ENCODE measurements around the gene USP37. TPM values are rescaled to one million over a fixed set of nuclear protein-coding genes. Genes with fewer than 3 reads are reported as not detected.

USP37 gene
- total RNA-seq, 1 donor from 2014 or later = 17.7 TPM

DNA sequence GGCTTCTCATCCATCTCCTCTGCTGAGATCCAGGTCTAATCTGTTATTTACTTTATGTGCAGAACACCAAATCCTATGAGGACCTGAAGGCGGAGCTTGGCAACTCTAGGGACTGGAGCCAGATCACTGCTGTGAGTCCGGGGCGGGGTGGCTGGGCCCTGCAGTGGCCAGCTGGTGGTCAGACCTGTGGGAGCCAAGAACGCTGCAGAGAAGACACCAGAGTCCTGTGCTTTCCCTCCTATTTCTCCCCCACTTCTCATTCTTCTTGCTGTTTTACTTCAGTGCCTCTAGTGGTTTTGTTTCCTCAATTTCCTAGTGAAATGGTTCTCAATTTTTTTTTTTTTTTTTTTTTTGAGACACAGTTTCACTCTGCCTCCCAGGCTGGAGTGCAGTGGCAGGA, 129.6 kb downstream of the USP37 start:
- Histone ChIP-seq H3K27me3 (ENCODE audit: control insufficient read depth in 3 of 3, insufficient read depth in 3 of 3, low read length in 3 of 3) (no peaks in the 10 kb centered on the region), H3K36me3 (ENCODE audit: control insufficient read depth in 3 of 3, insufficient read depth in 3 of 3, low read length in 3 of 3) (no peaks in the 10 kb centered on the region), H3K9me3 (ENCODE audit: control insufficient read depth in 3 of 3, low read length in 3 of 3) (no peaks in the 10 kb centered on the region), H3K4me1 (ENCODE audit: control insufficient read depth in 3 of 3, insufficient read depth in 3 of 3, low read length in 3 of 3) (no peaks in the 10 kb centered on the region), H3K4me3 (ENCODE audit: low read length in 3 of 3) (no peak overlapping the region), H3K27ac (ENCODE audit: low read depth, low read length) (no peak overlapping the region), H3K9ac (ENCODE audit: low read depth in 1 of 3, low read length in 3 of 3) (no peak overlapping the region)

DNA sequence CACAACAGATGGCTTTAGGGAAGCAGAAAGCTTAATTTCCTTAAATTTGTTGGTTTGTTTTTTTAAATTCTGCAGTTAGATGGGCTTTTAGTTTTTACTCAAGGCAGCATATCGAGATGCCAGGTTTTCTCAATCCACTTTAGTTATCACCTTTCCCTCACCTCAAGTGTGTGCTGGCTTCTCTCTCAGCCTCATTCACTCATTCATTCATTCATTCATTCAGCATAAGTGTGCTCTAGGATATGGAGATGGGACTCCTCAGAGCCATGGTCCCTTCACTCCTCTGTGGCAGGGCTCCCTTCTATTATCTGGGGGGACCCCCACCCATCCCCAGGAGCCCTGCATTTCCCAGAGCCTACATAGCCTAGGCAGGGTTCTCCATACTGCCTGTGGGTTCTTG, 130.2 kb downstream of the USP37 start:
- H3K27me3 ChIP-seq (ENCODE audit: control insufficient read depth in 3 of 3, insufficient read depth in 3 of 3, low read length in 3 of 3) = no peaks in the 10 kb centered on the region
- H3K9ac ChIP-seq (ENCODE audit: low read depth in 1 of 3, low read length in 3 of 3) = no peak overlapping the region
- no peaks in the 10 kb centered on the region for H3K4me1 ChIP-seq (ENCODE audit: control insufficient read depth in 3 of 3, insufficient read depth in 3 of 3, low read length in 3 of 3)
- no peak overlapping the region for H3K4me3 ChIP-seq (ENCODE audit: low read length in 3 of 3)
- no peak overlapping the region for H3K27ac ChIP-seq (ENCODE audit: low read depth, low read length)
- H3K36me3 ChIP-seq (ENCODE audit: control insufficient read depth in 3 of 3, insufficient read depth in 3 of 3, low read length in 3 of 3) = no peaks in the 10 kb centered on the region
- no peaks in the 10 kb centered on the region for H3K9me3 ChIP-seq (ENCODE audit: control insufficient read depth in 3 of 3, low read length in 3 of 3)

DNA sequence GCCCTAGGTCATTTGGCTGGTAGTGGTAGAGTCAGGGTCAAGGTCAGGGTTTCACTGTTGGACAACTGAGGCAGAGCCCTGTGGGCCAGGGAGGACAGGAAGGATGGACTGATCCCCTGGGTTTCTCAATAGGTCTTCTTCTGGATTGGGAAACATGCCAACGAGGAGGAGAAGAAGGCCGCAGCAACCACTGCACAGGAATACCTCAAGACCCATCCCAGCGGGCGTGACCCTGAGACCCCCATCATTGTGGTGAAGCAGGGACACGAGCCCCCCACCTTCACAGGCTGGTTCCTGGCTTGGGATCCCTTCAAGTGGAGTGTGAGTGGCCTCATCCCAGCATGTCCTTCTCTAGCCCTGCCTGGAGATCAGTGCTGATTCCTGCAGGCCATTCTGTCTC, 131.2 kb downstream of the USP37 start:
- Histone ChIP-seq H3K9me3 (ENCODE audit: control insufficient read depth in 3 of 3, low read length in 3 of 3) (no peaks in the 10 kb centered on the region), H3K36me3 (ENCODE audit: control insufficient read depth in 3 of 3, insufficient read depth in 3 of 3, low read length in 3 of 3) (no peaks in the 10 kb centered on the region), H3K9ac (ENCODE audit: low read depth in 1 of 3, low read length in 3 of 3) (no peak overlapping the region), H3K4me1 (ENCODE audit: control insufficient read depth in 3 of 3, insufficient read depth in 3 of 3, low read length in 3 of 3) (no peaks in the 10 kb centered on the region), H3K4me3 (ENCODE audit: low read length in 3 of 3) (no peak overlapping the region), H3K27ac (ENCODE audit: low read depth, low read length) (no peak overlapping the region), H3K27me3 (ENCODE audit: control insufficient read depth in 3 of 3, insufficient read depth in 3 of 3, low read length in 3 of 3) (peaks cover 0 to 3% (median 0%) of the 10 kb centered on the region in 3 donors)

DNA sequence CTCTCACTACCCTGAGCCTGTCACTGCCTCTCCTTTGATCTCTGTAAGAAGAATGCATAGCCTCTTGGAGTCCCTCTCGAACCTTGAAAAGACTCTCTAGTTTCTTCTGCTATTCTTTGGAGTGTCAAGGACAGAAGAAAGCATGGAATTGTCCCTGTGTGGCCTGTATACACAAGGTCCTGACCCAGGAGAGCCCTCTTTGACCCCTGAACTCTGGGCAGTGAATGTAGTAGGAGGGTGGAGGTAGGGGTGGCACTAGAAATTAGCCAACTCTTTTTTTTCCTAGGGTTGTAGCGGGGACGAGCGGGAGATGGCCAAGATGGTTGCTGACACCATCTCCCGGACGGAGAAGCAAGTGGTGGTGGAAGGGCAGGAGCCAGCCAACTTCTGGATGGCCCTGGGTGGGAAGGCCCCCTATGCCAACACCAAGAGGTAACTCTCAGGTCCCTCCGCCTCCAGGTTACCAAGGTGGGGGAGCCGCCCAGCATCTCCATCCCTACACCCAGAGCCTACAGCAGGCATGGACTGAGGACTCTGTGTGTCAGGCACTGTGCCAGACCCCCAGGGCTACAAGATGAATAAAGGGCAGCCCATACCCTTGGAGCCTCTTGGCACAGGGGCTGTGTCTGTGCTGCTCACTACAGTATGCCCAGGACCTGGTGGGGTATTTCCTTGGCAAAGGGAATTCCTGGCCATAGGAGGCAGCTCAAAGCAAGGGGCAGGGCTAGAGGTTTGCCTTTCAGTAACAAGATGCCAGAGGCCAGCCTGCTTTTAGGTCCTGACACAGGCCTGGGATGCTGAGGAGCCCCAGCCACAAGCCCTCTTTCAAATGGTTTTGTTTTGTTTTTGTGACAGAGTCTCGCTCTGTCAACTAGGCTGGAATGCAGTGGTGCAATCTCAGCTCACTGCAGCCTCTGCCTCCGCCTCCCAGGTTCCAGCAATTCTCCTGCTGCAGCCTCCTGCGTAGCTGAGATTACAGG, 132.9 kb downstream of the USP37 start:
- H3K27me3 ChIP-seq (ENCODE audit: control insufficient read depth in 3 of 3, insufficient read depth in 3 of 3, low read length in 3 of 3) = peaks cover 0 to 6% (median 0%) of the 10 kb centered on the region in 3 donors
- H3K27ac ChIP-seq (ENCODE audit: low read depth, low read length) = no peak overlapping the region

DNA sequence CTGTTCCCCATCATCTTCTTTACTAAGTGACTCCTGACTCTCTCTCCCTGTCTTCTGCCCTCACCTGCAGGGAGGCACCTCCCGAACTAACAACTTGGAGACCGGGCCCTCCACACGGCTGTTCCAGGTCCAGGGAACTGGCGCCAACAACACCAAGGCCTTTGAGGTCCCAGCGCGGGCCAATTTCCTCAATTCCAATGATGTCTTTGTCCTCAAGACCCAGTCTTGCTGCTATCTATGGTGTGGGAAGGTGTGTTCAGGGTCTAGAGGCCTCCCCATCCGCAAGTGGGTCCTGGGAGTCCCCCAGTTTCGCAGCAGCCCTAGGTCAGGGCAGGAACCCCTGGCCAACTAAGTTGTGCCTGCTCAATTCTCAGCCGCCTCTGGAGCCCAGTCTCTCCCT, 133.7 kb downstream of the USP37 start:
- Histone ChIP-seq H3K9me3 (ENCODE audit: control insufficient read depth in 3 of 3, low read length in 3 of 3) (no peaks in the 10 kb centered on the region), H3K27me3 (ENCODE audit: control insufficient read depth in 3 of 3, insufficient read depth in 3 of 3, low read length in 3 of 3) (peaks cover 0 to 6% (median 0%) of the 10 kb centered on the region in 3 donors)

More for the DNA sequence above, 132.9 kb downstream of the USP37 start:
- Histone ChIP-seq H3K9ac (ENCODE audit: low read depth in 1 of 3, low read length in 3 of 3) (no peak overlapping the region), H3K36me3 (ENCODE audit: control insufficient read depth in 3 of 3, insufficient read depth in 3 of 3, low read length in 3 of 3) (no peaks in the 10 kb centered on the region), H3K4me3 (ENCODE audit: low read length in 3 of 3) (no peak overlapping the region), H3K4me1 (ENCODE audit: control insufficient read depth in 3 of 3, insufficient read depth in 3 of 3, low read length in 3 of 3) (no peaks in the 10 kb centered on the region), H3K9me3 (ENCODE audit: control insufficient read depth in 3 of 3, low read length in 3 of 3) (no peaks in the 10 kb centered on the region)

DNA sequence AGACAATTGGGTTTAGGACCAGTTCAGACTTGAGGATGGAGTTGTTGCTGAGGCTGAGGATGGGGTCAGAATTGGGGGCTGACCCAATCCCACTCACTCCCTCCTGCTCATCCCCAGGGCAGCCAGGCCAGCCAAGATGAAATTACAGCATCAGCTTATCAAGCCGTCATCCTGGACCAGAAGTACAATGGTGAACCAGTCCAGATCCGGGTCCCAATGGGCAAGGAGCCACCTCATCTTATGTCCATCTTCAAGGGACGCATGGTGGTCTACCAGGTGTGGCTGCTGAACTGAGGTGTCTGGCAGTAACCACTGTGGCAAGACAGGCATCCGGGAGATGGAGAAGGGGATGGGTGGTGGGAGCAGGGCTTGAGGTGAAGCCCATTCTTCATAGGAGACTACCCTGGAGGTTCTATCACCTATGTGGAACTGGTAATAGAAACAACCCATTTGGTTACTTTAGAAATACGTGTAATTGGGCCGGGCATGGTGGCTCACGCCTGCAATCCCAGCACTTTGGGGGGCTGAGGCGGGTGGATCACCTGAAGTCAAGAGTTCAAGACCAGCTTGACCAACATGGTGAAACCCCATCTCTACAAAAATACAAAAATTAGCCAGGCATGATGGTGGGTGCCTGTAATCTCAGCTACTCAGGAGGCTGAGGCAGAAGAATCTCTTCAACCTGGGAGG, 135.3 kb downstream of the USP37 start:
- peaks cover 0 to 6% (median 0%) of the 10 kb centered on the region in 3 donors for H3K27me3 ChIP-seq (ENCODE audit: control insufficient read depth in 3 of 3, insufficient read depth in 3 of 3, low read length in 3 of 3)
- no peak overlapping the region for H3K4me3 ChIP-seq (ENCODE audit: low read length in 3 of 3)
- H3K27ac ChIP-seq (ENCODE audit: low read depth, low read length) = no peak overlapping the region

More for the DNA sequence above, 133.7 kb downstream of the USP37 start:
- no peaks in the 10 kb centered on the region for H3K36me3 ChIP-seq (ENCODE audit: control insufficient read depth in 3 of 3, insufficient read depth in 3 of 3, low read length in 3 of 3)
- H3K9ac ChIP-seq (ENCODE audit: low read depth in 1 of 3, low read length in 3 of 3) = no peak overlapping the region
- H3K27ac ChIP-seq (ENCODE audit: low read depth, low read length) = no peak overlapping the region
- no peaks in the 10 kb centered on the region for H3K4me1 ChIP-seq (ENCODE audit: control insufficient read depth in 3 of 3, insufficient read depth in 3 of 3, low read length in 3 of 3)
- H3K4me3 ChIP-seq (ENCODE audit: low read length in 3 of 3) = no peak overlapping the region

DNA sequence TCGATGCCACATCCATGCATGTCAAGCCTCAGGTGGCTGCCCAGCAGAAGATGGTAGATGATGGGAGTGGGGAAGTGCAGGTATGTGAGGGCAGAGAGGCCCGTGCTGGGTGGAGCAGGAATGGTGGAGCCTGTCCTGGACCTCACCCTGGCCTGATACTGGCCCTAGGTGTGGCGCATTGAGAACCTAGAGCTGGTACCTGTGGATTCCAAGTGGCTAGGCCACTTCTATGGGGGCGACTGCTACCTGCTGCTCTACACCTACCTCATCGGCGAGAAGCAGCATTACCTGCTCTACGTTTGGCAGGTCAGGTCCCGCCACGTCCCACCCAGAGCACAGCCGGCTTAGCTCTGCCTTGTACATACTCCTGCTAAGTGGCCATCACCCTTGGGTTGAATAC, 136.3 kb downstream of the USP37 start:
- Histone ChIP-seq H3K27me3 (ENCODE audit: control insufficient read depth in 3 of 3, insufficient read depth in 3 of 3, low read length in 3 of 3) (peaks cover 0 to 6% (median 0%) of the 10 kb centered on the region in 3 donors), H3K4me3 (ENCODE audit: low read length in 3 of 3) (no peak overlapping the region)

More for the DNA sequence above, 135.3 kb downstream of the USP37 start:
- Histone ChIP-seq H3K9ac (ENCODE audit: low read depth in 1 of 3, low read length in 3 of 3) (no peak overlapping the region), H3K9me3 (ENCODE audit: control insufficient read depth in 3 of 3, low read length in 3 of 3) (no peaks in the 10 kb centered on the region), H3K4me1 (ENCODE audit: control insufficient read depth in 3 of 3, insufficient read depth in 3 of 3, low read length in 3 of 3) (no peaks in the 10 kb centered on the region), H3K36me3 (ENCODE audit: control insufficient read depth in 3 of 3, insufficient read depth in 3 of 3, low read length in 3 of 3) (no peaks in the 10 kb centered on the region)

DNA sequence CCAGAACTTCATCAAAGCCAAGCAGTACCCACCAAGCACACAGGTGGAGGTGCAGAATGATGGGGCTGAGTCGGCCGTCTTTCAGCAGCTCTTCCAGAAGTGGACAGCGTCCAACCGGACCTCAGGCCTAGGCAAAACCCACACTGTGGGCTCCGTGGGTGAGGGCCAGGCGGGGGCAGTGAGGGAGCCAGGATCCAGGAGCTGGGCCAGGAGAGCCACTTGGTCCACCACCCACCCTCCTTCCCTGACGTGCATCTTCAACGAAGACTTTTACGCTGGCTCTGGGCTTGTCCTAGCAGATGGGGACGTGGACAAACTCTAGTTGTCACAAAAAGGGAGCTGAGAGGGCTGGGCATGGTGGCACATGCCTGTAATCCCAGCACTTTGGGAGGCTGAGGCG, 137.4 kb downstream of the USP37 start:
- Histone ChIP-seq H3K36me3 (ENCODE audit: control insufficient read depth in 3 of 3, insufficient read depth in 3 of 3, low read length in 3 of 3) (no peaks in the 10 kb centered on the region), H3K9me3 (ENCODE audit: control insufficient read depth in 3 of 3, low read length in 3 of 3) (no peaks in the 10 kb centered on the region), H3K9ac (ENCODE audit: low read depth in 1 of 3, low read length in 3 of 3) (no peak overlapping the region), H3K27ac (ENCODE audit: low read depth, low read length) (no peak overlapping the region), H3K4me1 (ENCODE audit: control insufficient read depth in 3 of 3, insufficient read depth in 3 of 3, low read length in 3 of 3) (no peaks in the 10 kb centered on the region), H3K4me3 (ENCODE audit: low read length in 3 of 3) (no peak overlapping the region), H3K27me3 (ENCODE audit: control insufficient read depth in 3 of 3, insufficient read depth in 3 of 3, low read length in 3 of 3) (peaks cover 0 to 6% (median 0%) of the 10 kb centered on the region in 3 donors)

More for the DNA sequence above, 136.3 kb downstream of the USP37 start:
- no peaks in the 10 kb centered on the region for H3K4me1 ChIP-seq (ENCODE audit: control insufficient read depth in 3 of 3, insufficient read depth in 3 of 3, low read length in 3 of 3)
- no peak overlapping the region for H3K27ac ChIP-seq (ENCODE audit: low read depth, low read length)
- no peaks in the 10 kb centered on the region for H3K9me3 ChIP-seq (ENCODE audit: control insufficient read depth in 3 of 3, low read length in 3 of 3)
- no peak overlapping the region for H3K9ac ChIP-seq (ENCODE audit: low read depth in 1 of 3, low read length in 3 of 3)
- no peaks in the 10 kb centered on the region for H3K36me3 ChIP-seq (ENCODE audit: control insufficient read depth in 3 of 3, insufficient read depth in 3 of 3, low read length in 3 of 3)

DNA sequence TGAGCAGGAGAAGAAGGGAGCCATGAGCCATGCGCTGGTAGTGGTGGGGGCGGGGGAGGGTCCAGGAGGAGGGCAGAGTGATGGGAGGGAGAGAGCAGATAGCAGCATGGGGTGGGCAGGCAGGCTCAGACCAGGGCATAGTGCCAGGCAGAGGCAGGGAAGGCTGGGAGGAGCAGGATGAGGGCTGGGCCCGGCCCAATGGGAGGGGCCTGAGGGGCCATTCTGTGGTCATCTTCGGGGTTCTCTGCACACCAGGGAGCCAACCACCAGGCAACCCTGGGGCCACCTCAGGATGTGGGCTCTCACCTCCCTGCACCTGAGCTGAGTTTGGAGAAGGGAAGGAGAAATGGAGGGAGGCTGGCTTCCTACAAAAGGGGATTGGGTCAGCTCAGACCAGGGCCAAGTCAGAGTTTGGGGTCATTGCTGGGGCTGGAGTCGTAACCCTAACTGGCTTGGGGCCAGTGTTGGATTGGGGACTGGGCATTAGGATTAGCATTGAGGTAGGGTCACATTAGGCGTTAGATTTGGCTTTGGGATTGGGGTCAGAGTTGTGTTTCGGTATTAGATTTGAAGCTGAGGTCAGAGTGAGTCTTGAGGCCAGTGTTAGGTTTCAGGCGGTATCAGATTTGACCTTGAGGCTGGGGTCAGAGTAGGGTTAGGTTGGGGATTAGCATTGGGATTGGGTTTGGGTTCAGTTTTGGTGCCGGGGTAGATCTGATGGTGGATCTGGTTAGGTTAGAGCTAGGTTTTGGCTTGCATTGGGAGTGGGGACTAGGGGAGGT, 138.0 kb downstream of the USP37 start:
- Histone ChIP-seq H3K4me1 (ENCODE audit: control insufficient read depth in 3 of 3, insufficient read depth in 3 of 3, low read length in 3 of 3) (no peaks in the 10 kb centered on the region), H3K36me3 (ENCODE audit: control insufficient read depth in 3 of 3, insufficient read depth in 3 of 3, low read length in 3 of 3) (no peaks in the 10 kb centered on the region), H3K9ac (ENCODE audit: low read depth in 1 of 3, low read length in 3 of 3) (no peak overlapping the region), H3K9me3 (ENCODE audit: control insufficient read depth in 3 of 3, low read length in 3 of 3) (no peaks in the 10 kb centered on the region), H3K4me3 (ENCODE audit: low read length in 3 of 3) (no peak overlapping the region), H3K27ac (ENCODE audit: low read depth, low read length) (no peak overlapping the region), H3K27me3 (ENCODE audit: control insufficient read depth in 3 of 3, insufficient read depth in 3 of 3, low read length in 3 of 3) (peaks cover 0 to 6% (median 0%) of the 10 kb centered on the region in 3 donors)
